GM21360 (cell line): ENCODE results near the gene ANKRD33B.
A peak's percentile ranks its signal among the peaks of the same experiment; 100 is the strongest.
"Not testable (repeated sequence)": the region's sequence is repeated elsewhere in the genome, so short reads cannot be mapped to it uniquely, and the experiment has no call there.

Experiments
- ATAC-seq: cut with Tn5 transposase; IDR thresholded peaks from one replicate; pipeline ENCODE4 v1.9.1; 2021; ENCODE audit warnings: mild to moderate bottlenecking, moderate library complexity; ENCODE audit not compliant: unreplicated experiment

The ANKRD33B gene

GRCh38 chr5:10536931-10537579, 26.8 kb upstream of the ANKRD33B start:
- no peak for ATAC-seq

DNA sequence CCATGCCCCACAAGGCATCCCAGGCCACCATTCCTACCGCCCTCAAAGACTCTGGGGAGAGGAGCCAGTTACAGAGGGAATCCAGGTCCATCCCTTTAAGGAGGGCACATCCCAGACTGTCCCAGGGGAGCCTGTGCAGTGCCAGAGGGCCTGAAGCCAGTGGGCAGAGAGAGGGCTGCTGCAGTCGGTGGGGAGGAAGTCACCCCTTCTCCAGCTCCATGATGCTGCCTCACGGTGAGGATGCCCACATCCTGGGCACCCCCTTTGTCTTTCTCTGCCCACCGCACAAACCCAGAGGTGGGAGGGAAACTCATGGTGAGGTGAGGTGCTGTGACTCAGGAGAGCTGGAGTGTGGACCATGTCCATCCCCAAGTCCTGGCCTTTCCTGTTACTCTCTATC, 26.2 kb upstream of the ANKRD33B start:
- no peak for ATAC-seq

DNA sequence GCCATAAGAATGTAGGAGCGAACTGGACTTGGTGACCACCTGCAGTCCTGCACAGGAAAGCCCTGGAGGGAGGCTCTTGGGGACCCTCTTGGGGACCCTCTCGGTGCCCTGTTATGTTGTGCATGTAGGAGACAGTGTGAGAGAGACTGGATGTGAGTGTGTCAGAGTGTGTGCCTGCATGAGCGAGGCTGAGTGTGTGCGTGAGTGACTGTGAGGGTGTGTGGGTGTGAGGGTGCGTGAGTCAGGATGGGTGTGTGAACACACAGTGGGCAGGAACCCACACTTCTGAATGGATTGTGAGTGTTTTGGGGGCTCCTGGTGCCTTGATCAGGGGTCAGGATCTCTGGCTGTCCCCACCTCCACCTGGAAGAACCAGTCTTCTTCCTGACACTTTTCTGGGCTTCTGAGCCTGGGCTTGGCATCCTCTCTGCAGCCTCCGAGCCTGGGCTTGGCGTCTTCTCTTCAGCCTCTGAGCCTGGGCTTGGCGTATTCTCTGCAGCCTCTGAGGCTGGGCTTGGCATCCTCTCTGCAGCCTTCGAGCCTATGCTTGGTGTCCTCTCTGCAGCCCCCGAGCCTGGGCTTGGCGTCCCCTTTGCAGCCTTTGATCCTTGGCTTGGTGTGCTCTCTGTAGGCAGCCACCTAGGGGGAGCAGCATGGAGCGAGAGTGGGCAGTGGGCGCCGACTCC, 25.6 kb upstream of the ANKRD33B start:
- no peak for ATAC-seq

DNA sequence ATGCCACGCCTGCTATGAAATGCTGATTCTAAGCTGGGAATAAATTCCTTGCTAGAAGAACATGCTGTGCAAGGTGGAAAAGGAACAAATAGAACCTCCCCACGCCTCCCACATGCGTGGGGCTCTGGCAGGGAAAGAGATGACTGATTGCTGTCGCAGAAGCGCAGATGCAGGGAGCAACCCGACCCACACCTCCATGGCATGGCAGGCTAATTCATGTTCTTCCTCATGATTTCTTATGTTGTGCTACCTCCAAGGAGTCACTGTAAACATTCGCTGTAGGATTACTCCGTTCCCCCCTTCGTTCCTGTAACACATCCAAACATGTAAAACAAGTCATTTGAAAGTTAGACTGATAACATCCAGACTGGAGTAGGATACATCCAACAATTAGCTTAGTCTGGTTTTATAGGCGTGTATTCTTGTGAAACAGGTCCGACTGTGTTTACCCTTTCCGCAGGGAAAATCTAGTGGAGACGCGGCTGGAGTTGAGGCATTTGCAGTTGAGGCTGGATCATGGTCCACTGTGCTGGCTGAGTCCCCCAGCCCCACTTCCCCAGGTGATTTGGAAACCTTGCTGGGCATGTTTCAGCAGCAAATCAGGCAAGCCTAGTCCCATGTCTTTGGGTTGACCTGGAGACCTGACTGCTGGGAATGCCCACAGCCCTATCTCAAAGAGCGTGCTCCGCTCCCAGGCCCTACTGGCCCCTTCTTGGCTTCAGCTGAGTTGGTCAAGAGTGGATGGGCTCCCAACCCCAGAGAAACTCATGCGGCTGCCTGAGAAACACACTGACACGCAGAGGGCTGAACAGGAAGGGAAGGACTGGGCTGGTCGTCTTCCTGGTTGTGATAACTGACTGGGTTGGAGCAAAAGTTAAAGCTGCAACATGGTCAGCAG, 24.8 kb upstream of the ANKRD33B start:
- no peak for ATAC-seq

- no peak for ATAC-seq
Measured at GRCh38 chr5:10539687-10539998, 24.2 kb upstream of the ANKRD33B start.

GRCh38 chr5:10540036-10540544, 23.8 kb upstream of the ANKRD33B start:
- no peak for ATAC-seq

- ATAC-seq = no peak
Measured at GRCh38 chr5:10540951-10541646, 22.8 kb upstream of the ANKRD33B start.

DNA sequence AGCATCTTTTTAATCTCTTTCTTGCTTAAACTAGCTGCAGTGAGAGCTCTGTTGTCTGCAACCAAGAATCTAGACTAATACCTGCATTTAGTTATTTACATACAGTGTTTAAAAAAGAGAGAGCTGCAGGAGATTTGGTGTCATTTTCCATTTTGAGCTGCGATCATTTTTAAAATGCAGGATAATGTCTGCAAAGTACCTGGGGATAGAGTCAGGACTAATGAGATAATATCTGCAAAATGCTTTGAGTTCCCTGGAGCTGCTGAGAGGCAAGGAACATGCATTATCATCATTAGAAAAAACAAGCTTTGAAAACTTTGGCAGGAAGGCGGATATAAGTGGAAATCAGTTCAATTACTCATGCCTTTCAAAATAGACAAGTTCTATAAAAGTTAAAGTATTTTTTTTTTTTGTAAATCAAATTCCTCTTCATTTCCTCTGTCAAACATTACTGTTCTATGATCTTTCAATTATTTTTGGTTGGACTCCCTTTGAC, 21.8 kb upstream of the ANKRD33B start:
- no peak for ATAC-seq

DNA sequence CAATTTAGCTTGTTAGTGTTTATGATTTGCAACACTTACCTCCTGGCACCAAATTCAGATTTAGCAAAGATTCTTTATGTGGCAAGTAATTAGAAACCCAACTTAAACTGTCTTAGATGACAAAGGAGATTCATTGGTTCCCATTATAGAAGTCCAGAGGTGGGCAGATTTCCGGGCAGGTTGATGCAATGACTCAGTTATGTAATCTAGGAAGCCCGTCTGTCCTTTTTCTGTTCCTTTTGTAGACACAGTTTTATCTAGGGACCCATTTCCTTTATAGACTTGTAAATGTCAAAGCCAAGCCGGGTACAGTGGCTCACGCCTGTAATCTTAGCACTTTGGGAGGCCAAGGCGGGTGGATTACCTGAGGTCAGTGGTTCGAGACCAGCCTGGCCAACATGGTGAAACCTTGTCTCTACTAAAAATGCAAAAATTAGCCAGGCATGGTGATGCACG, 20.3 kb upstream of the ANKRD33B start:
- no peak for ATAC-seq

DNA sequence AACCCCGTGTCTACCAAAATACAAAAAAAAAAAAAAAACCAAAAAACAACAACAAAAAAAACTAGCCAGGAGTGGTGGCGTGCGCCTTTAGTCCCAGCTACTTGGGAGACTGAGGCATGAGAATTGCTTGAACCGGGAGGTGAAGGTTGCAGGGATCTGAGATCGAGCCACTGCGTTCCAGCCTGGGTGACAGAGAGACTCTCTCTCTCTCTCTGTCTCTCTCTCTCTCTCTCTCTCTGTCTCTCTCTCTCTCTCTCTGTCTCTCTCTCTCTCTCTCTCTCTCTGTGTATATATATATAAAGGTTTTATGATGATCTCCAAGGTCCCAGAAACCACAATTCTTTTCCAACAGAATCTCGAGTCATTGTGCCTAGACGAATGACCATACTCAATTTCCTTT, 18.8 kb upstream of the ANKRD33B start:
- ATAC-seq = no peak

DNA sequence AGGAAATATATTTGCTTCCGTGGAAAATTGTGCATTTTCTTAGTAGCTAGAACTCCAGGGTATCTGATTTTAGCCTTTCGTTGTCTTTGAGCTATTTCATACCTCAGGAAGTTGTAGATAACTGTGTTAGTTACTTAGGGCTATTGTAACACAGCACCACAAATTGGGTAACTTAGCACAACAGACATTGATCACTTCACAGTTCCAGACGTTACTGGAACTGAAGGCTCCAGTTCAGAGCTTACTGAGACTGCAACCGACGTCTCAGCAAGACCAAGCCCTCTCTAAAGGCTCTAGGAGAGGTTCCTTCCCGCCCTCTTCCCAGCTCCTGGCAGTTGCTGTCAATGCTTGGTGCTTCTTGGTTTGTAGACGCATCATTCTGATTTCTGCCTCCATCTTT, 17.7 kb upstream of the ANKRD33B start:
- ATAC-seq = no peak

GRCh38 chr5:10548418-10549122, 15.3 kb upstream of the ANKRD33B start:
- no peak for ATAC-seq

DNA sequence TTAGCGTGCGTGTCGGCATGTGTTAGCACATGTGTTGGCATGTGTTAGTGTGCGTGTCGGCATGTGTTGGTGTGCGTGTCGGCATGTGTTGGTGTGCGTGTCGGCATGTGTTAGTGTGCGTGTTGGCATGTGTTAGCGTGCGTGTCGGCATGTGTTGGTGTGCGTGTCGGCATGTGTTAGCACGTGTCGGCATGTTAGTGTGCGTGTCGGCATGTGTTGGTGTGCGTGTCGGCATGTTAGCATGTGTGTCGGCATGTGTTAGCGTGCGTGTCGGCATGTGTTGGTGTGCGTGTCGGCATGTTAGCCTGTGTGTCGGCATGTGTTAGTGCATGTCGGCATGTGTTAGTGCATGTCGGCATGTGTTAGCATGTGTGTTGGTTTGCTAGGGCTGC, 14.8 kb upstream of the ANKRD33B start:
- ATAC-seq = not testable (repeated sequence)

GRCh38 chr5:10550222-10550995, 13.5 kb upstream of the ANKRD33B start:
- no peak for ATAC-seq

DNA sequence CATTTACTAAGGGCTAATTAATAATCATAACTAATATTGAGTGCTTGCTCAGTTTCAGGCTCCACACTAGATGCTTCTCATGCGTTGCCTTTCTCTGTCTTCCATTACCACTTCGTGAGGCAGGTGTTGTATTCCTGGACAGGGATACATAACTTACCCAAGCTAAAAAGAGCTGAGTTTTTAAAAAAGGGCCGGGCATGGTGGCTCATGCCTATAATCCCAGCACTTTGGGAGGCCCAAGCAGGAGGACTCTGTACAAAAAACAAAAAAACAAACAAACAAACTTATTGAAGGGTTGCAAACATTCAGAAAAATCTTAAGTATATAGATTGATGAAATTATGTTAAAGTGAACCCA, 12.1 kb upstream of the ANKRD33B start:
- ATAC-seq = no peak

- peak; percentile 71 for ATAC-seq
Measured at GRCh38 chr5:10552183-10553143, 11.4 kb upstream of the ANKRD33B start.

GRCh38 chr5:10553476-10553875, 10.4 kb upstream of the ANKRD33B start:
- ATAC-seq = no peak

- no peak for ATAC-seq
Measured at GRCh38 chr5:10555277-10555684, 8.6 kb upstream of the ANKRD33B start.
